Measurements from ENCODE around the gene KRT9. TPM values are rescaled to one million over a fixed set of nuclear protein-coding genes. Genes with fewer than 3 reads are reported as not detected.
"Not testable (repeated sequence)": the region's sequence is repeated elsewhere in the genome, so short reads cannot be mapped to it uniquely, and the experiment has no call there.

The KRT9 gene
- not detected for total RNA-seq

GRCh38 chr17:41571561-41572434, at the start of gene KRT9:
KRT9 (minus strand) TSS chr17:41572059; CDS start chr17:41571992, 67 bp downstream.
- POLR2A ChIA-PET = no interaction called here

GRCh38 chr17:41621435-41621817, 49.6 kb upstream of the KRT9 start:
- POLR2A ChIA-PET, CTCF ChIA-PET: not testable (repeated sequence)

More at GRCh38 chr17:41571561-41572434, at the start of gene KRT9:
- CTCF ChIA-PET = interaction anchor here (0.8 to 1.6 kb wide), 3 partner anchors 23 to 91 kb away, joined by 3 to 4 read pairs (median 3); no protein-coding TSS in a partner anchor

GRCh38 chr17:41620583-41621434, 49.0 kb upstream of the KRT9 start:
- POLR2A ChIA-PET = no interaction called here
- CTCF ChIA-PET = no interaction called here

- POLR2A ChIA-PET, CTCF ChIA-PET: not testable (repeated sequence)
Observed at GRCh38 chr17:41619927-41620582, 48.2 kb upstream of the KRT9 start.

GRCh38 chr17:41619036-41619926, 47.4 kb upstream of the KRT9 start:
- ChIA-PET CTCF (no interaction called here), POLR2A (no interaction called here)

- ChIA-PET POLR2A (no interaction called here), CTCF (no interaction called here)
Observed at GRCh38 chr17:41618341-41619035, 46.6 kb upstream of the KRT9 start.

GRCh38 chr17:41617698-41618097, 45.8 kb upstream of the KRT9 start:
- CTCF ChIA-PET = no interaction called here
- POLR2A ChIA-PET = no interaction called here

GRCh38 chr17:41617136-41617535, 45.3 kb upstream of the KRT9 start:
- POLR2A ChIA-PET = no interaction called here
- CTCF ChIA-PET = no interaction called here

GRCh38 chr17:41616486-41616885, 44.6 kb upstream of the KRT9 start:
- POLR2A ChIA-PET, CTCF ChIA-PET: not testable (repeated sequence)

GRCh38 chr17:41615454-41615853, 43.6 kb upstream of the KRT9 start:
- POLR2A ChIA-PET = no interaction called here
- CTCF ChIA-PET = no interaction called here

- POLR2A ChIA-PET, CTCF ChIA-PET: not testable (repeated sequence)
Observed at GRCh38 chr17:41614767-41615166, 42.9 kb upstream of the KRT9 start.

GRCh38 chr17:41614098-41614497, 42.2 kb upstream of the KRT9 start:
- ChIA-PET POLR2A (no interaction called here), CTCF (no interaction called here)

GRCh38 chr17:41613277-41614082, 41.6 kb upstream of the KRT9 start:
- CTCF ChIA-PET = no interaction called here
- POLR2A ChIA-PET = no interaction called here

- CTCF ChIA-PET, POLR2A ChIA-PET: not testable (repeated sequence)
Observed at GRCh38 chr17:41612376-41613160, 40.7 kb upstream of the KRT9 start, which contains the start of gene KRT16. KRT16 (minus strand) TSS chr17:41612767; CDS start chr17:41612688, 79 bp downstream.

GRCh38 chr17:41610965-41611640, 39.2 kb upstream of the KRT9 start:
- POLR2A ChIA-PET = no interaction called here
- CTCF ChIA-PET = no interaction called here

GRCh38 chr17:41610061-41610517, 38.2 kb upstream of the KRT9 start:
- POLR2A ChIA-PET, CTCF ChIA-PET: not testable (repeated sequence)

- CTCF ChIA-PET = interaction anchor here (1.5 kb wide), 1 partner anchor 41 kb away, joined by 5 read pairs; no protein-coding TSS in a partner anchor
- POLR2A ChIA-PET = not testable (repeated sequence)
Observed at GRCh38 chr17:41606930-41607329, 35.1 kb upstream of the KRT9 start.
